Measurements from ENCODE around the gene CYP3A7. TPM values are rescaled to one million over a fixed set of nuclear protein-coding genes. Genes with fewer than 3 reads are reported as not detected.
"Not testable (repeated sequence)": the region's sequence is repeated elsewhere in the genome, so short reads cannot be mapped to it uniquely, and the experiment has no call there.

Gene CYP3A7
- total RNA-seq, 1 experiment from 2014 or later, result not detected

DNA sequence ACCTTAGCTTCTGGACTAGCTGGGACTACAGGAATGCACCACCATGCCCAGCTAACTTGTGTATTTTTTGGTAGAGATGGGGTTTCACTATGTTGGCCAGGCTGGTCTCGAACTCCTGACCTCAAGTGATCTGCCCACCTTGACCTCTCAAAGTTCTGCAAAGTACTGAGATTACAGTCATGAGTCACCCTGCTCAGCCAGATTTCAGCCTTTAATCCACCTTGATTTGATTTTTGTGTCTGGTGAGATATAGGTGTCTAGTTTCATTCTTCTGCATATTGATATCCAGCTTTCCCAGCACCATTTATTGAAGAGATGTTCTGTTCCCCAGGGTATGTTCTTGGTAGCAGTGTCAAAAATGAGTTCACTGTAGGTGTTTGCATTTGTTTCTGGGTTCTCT, 20.1 kb upstream of the CYP3A7 start:
- ATAC-seq, result no peak
- no peak overlapping the region for H3K27ac ChIP-seq (ENCODE audit: low read length)
- DNase-seq (ENCODE audit: low read depth, low spot score), result no peak
- BruUV-seq (replicated peaks), result no TSS peak
- POLR2A ChIA-PET, result no interaction called here
- no peaks in the 10 kb centered on the region for H3K36me3 ChIP-seq (ENCODE audit: control insufficient read depth, insufficient read depth, low read length)
- TF ChIP-seq, protein P1, sequence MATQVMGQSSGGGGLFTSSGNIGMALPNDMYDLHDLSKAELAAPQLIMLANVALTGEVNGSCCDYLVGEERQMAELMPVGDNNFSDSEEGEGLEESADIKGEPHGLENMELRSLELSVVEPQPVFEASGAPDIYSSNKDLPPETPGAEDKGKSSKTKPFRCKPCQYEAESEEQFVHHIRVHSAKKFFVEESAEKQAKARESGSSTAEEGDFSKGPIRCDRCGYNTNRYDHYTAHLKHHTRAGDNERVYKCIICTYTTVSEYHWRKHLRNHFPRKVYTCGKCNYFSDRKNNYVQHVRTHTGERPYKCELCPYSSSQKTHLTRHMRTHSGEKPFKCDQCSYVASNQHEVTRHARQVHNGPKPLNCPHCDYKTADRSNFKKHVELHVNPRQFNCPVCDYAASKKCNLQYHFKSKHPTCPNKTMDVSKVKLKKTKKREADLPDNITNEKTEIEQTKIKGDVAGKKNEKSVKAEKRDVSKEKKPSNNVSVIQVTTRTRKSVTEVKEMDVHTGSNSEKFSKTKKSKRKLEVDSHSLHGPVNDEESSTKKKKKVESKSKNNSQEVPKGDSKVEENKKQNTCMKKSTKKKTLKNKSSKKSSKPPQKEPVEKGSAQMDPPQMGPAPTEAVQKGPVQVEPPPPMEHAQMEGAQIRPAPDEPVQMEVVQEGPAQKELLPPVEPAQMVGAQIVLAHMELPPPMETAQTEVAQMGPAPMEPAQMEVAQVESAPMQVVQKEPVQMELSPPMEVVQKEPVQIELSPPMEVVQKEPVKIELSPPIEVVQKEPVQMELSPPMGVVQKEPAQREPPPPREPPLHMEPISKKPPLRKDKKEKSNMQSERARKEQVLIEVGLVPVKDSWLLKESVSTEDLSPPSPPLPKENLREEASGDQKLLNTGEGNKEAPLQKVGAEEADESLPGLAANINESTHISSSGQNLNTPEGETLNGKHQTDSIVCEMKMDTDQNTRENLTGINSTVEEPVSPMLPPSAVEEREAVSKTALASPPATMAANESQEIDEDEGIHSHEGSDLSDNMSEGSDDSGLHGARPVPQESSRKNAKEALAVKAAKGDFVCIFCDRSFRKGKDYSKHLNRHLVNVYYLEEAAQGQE (IDR thresholded peaks at IDR 0.05; ENCODE audit: insufficient read depth in 1 of 2, low read depth in 2 of 2, low read length in 1 of 2), result no peak
- TF ChIP-seq POLR2AphosphoS5 (IDR thresholded peaks at IDR 0.05; ENCODE audit: low read depth, low read length), result no peak
- TF ChIP-seq TCF7L2 (IDR thresholded peaks at IDR 0.05; ENCODE audit: low read depth, low read length), result no peak
- TF ChIP-seq, protein P2, sequence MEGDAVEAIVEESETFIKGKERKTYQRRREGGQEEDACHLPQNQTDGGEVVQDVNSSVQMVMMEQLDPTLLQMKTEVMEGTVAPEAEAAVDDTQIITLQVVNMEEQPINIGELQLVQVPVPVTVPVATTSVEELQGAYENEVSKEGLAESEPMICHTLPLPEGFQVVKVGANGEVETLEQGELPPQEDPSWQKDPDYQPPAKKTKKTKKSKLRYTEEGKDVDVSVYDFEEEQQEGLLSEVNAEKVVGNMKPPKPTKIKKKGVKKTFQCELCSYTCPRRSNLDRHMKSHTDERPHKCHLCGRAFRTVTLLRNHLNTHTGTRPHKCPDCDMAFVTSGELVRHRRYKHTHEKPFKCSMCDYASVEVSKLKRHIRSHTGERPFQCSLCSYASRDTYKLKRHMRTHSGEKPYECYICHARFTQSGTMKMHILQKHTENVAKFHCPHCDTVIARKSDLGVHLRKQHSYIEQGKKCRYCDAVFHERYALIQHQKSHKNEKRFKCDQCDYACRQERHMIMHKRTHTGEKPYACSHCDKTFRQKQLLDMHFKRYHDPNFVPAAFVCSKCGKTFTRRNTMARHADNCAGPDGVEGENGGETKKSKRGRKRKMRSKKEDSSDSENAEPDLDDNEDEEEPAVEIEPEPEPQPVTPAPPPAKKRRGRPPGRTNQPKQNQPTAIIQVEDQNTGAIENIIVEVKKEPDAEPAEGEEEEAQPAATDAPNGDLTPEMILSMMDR (IDR thresholded peaks at IDR 0.05), result no peak
- H3K9me3 ChIP-seq (ENCODE audit: control insufficient read depth, insufficient read depth, low read depth, low read length), result no peaks in the 10 kb centered on the region
- CTCF ChIA-PET, result no interaction called here
- in situ Hi-C loops (cut with HindIII; ENCODE audit: low pct_unique_long_range_greater_than_20kb, low sequenced_read_pairs) (no loop called here), intact Hi-C loops (cut with micrococcal nuclease; ENCODE audit: unreplicated experiment) (no loop called here)
- no peak overlapping the region for H3K4me3 ChIP-seq (ENCODE audit: low read depth in 2 of 2, low read length in 2 of 2)
- H3K4me1 ChIP-seq (ENCODE audit: control insufficient read depth, insufficient read depth, low read length), result no peaks in the 10 kb centered on the region
- peaks cover 5% of the 10 kb centered on the region for H3K27me3 ChIP-seq (ENCODE audit: control insufficient read depth, insufficient read depth, low read length)

DNA sequence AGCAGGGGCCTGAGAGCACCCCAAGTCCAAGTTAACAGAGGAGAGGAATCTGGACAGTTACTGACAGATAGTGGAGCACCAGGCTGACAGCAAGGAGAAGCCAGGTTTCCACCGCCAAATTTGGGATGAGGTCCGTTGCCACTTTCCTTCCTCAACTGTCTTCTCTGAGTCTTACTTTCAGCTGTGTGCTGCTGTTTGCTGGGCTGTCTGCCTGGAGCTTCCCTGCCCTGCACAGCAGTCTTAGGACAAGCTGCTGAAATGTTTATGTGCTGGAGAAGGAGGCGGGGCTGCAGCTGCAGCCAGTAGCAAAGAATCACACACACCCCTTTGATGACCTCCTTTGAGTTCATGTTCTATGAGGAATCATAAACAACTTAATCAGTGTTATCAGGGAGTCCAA, 17.4 kb upstream of the CYP3A7 start:
- Histone ChIP-seq H3K4me1 (ENCODE audit: control insufficient read depth, insufficient read depth, low read length) (no peaks in the 10 kb centered on the region), H3K4me3 (ENCODE audit: low read depth in 2 of 2, low read length in 2 of 2) (no peak overlapping the region), H3K9me3 (ENCODE audit: control insufficient read depth, insufficient read depth, low read depth, low read length) (no peaks in the 10 kb centered on the region), H3K36me3 (ENCODE audit: control insufficient read depth, insufficient read depth, low read length) (no peaks in the 10 kb centered on the region), H3K27me3 (ENCODE audit: control insufficient read depth, insufficient read depth, low read length) (peaks cover 7% of the 10 kb centered on the region), H3K27ac (ENCODE audit: low read length) (no peak overlapping the region)
- DNase-seq (ENCODE audit: low read depth, low spot score), result no peak
- in situ Hi-C loops (cut with HindIII; ENCODE audit: low pct_unique_long_range_greater_than_20kb, low sequenced_read_pairs) (no loop called here), intact Hi-C loops (cut with micrococcal nuclease; ENCODE audit: unreplicated experiment) (no loop called here)
- ChIA-PET POLR2A (no interaction called here), CTCF (no interaction called here)
- no peak for ATAC-seq
- TF ChIP-seq, protein P2 (IDR thresholded peaks at IDR 0.05), result no peak
- TF ChIP-seq POLR2AphosphoS5 (IDR thresholded peaks at IDR 0.05; ENCODE audit: low read depth, low read length) (no peak), TCF7L2 (IDR thresholded peaks at IDR 0.05; ENCODE audit: low read depth, low read length) (no peak), SIN3A (IDR thresholded peaks at IDR 0.05; ENCODE audit: borderline replicate concordance, insufficient read depth, low read depth, low read length) (no peak)
- TF ChIP-seq, protein P1 (IDR thresholded peaks at IDR 0.05; ENCODE audit: insufficient read depth in 1 of 2, low read depth in 2 of 2, low read length in 1 of 2), result no peak
- BruUV-seq (replicated peaks), result no TSS peak

DNA sequence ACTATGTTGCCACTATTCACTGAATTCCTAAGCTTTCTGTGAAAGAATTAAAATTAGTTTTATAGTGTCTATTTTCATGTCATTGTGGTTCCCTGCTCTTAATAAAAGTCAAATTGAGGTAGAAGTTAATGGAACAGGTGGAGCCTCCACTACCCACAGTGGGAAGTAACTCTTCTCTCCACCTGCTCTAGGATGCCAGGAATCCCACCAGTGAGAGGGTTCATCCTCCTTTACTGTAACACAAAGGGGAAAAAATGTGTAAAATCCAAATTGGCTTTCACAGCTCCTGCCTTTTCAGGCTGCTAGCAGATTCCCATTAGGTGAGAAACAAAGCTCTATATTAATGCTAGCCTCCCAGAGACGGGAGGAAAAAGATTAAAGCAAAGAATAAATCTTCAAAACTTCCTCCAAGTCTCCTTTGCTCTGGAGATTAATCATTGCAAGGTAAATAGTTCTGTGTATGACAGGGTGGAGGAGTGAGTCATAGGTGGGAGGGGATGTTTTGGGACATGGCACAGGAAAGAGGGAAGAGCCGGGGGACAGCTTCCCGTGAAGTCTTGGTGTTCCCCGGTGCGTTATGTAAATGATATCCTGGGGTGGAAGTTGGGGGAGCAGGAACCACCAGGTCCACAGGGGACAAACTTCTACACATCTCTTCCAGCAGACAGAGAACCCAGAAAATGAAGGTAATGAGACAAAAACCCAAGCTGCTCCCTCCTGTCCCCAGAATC, 16.5 kb upstream of the CYP3A7 start:
- in situ Hi-C loops (cut with HindIII; ENCODE audit: low pct_unique_long_range_greater_than_20kb, low sequenced_read_pairs); CTCF ChIA-PET; POLR2A ChIA-PET; H3K9me3 ChIP-seq (ENCODE audit: control insufficient read depth, insufficient read depth, low read depth, low read length); H3K36me3 ChIP-seq (ENCODE audit: control insufficient read depth, insufficient read depth, low read length); H3K27ac ChIP-seq (ENCODE audit: low read length); intact Hi-C loops (cut with micrococcal nuclease; ENCODE audit: unreplicated experiment); H3K27me3 ChIP-seq (ENCODE audit: control insufficient read depth, insufficient read depth, low read length); BruUV-seq (replicated peaks); H3K4me1 ChIP-seq (ENCODE audit: control insufficient read depth, insufficient read depth, low read length); H3K4me3 ChIP-seq (ENCODE audit: low read depth in 2 of 2, low read length in 2 of 2): not testable (repeated sequence)
- ATAC-seq (peak; percentile 83), DNase-seq (ENCODE audit: low read depth, low spot score) (peak; percentile 32)

Data from Panc1 (cell line).